ENCODE results near the gene TBC1D4.

The TBC1D4 gene

GRCh38 chr13:75385708-75386083 lies 96.3 kb downstream of the TBC1D4 start:
- no peak for DNase-seq (ENCODE audit: low read depth)

- no peak for DNase-seq (ENCODE audit: low read depth)
Observed at GRCh38 chr13:75384879-75385707, 96.9 kb downstream of the TBC1D4 start.

GRCh38 chr13:75383064-75383715 lies 98.8 kb downstream of the TBC1D4 start:
- no peak for DNase-seq (ENCODE audit: low read depth)

- DNase-seq (ENCODE audit: low read depth): no peak
Observed at GRCh38 chr13:75378301-75378700, 103.7 kb downstream of the TBC1D4 start.

GRCh38 chr13:75376792-75377402 lies 105.1 kb downstream of the TBC1D4 start:
- DNase-seq (ENCODE audit: low read depth): no peak

- no peak for DNase-seq (ENCODE audit: low read depth)
Observed at GRCh38 chr13:75375329-75375728, 106.6 kb downstream of the TBC1D4 start.

GRCh38 chr13:75373988-75374387 lies 108.0 kb downstream of the TBC1D4 start:
- DNase-seq (ENCODE audit: low read depth): no peak

- no peak for DNase-seq (ENCODE audit: low read depth)
Observed at GRCh38 chr13:75372923-75373841, 108.8 kb downstream of the TBC1D4 start.

- DNase-seq (ENCODE audit: low read depth): no peak
Observed at GRCh38 chr13:75372517-75372916, 109.5 kb downstream of the TBC1D4 start.

- DNase-seq (ENCODE audit: low read depth): no peak
Observed at GRCh38 chr13:75371203-75371602, 110.8 kb downstream of the TBC1D4 start.

- no peak for DNase-seq (ENCODE audit: low read depth)
Observed at GRCh38 chr13:75370774-75371173, 111.2 kb downstream of the TBC1D4 start.

GRCh38 chr13:75369981-75370380 lies 112.0 kb downstream of the TBC1D4 start:
- DNase-seq (ENCODE audit: low read depth): no peak

GRCh38 chr13:75368167-75368566 lies 113.8 kb downstream of the TBC1D4 start:
- no peak for DNase-seq (ENCODE audit: low read depth)

- no peak for DNase-seq (ENCODE audit: low read depth)
Observed at GRCh38 chr13:75366380-75367280, 115.3 kb downstream of the TBC1D4 start.

GRCh38 chr13:75365724-75366173 lies 116.2 kb downstream of the TBC1D4 start:
- no peak for DNase-seq (ENCODE audit: low read depth)

GRCh38 chr13:75364131-75364713 lies 117.7 kb downstream of the TBC1D4 start:
- DNase-seq (ENCODE audit: low read depth): no peak

- no peak for DNase-seq (ENCODE audit: low read depth)
Observed at GRCh38 chr13:75363371-75363770, 118.6 kb downstream of the TBC1D4 start.

GRCh38 chr13:75362026-75362425 lies 119.9 kb downstream of the TBC1D4 start:
- DNase-seq (ENCODE audit: low read depth): no peak

GRCh38 chr13:75360170-75360569 lies 121.8 kb downstream of the TBC1D4 start:
- no peak for DNase-seq (ENCODE audit: low read depth)

GRCh38 chr13:75359266-75359665 lies 122.7 kb downstream of the TBC1D4 start:
- no peak for DNase-seq (ENCODE audit: low read depth)

Measured in stimulated activated CD8-positive, alpha-beta memory T cell treated with anti-CD3 and anti-CD28 coated beads, Interleukin-15, amount 100 ng/mL, for 1 hour (primary cell).